GM21825 (cell line): ENCODE measurements around the gene NFATC3.

Experiments
- ATAC-seq: cut with Tn5 transposase; IDR thresholded peaks from one replicate; pipeline ENCODE4 v1.9.1; 2021; ENCODE audit warnings: mild to moderate bottlenecking, moderate library complexity; ENCODE audit not compliant: unreplicated experiment

Gene NFATC3

DNA sequence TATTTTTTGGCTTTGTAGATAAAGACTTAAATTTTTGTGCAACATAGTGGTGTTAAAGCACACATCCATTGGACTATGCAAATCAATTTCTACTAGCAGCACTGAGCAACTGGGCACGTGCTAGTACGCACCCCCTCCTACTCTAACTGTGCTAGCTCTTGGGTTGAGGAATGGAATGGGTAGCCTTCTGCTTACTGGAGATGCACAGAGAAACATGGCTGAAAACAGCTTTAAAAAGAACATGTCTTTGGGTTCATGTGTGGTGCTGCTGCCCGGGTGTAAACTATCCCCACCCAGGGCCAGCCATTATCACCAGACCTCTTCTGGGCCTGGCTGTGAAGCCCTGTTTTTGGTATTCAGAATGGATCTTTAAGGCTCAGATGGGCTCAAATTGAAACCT, 143.5 kb downstream of the NFATC3 start:
- ATAC-seq: no peak

DNA sequence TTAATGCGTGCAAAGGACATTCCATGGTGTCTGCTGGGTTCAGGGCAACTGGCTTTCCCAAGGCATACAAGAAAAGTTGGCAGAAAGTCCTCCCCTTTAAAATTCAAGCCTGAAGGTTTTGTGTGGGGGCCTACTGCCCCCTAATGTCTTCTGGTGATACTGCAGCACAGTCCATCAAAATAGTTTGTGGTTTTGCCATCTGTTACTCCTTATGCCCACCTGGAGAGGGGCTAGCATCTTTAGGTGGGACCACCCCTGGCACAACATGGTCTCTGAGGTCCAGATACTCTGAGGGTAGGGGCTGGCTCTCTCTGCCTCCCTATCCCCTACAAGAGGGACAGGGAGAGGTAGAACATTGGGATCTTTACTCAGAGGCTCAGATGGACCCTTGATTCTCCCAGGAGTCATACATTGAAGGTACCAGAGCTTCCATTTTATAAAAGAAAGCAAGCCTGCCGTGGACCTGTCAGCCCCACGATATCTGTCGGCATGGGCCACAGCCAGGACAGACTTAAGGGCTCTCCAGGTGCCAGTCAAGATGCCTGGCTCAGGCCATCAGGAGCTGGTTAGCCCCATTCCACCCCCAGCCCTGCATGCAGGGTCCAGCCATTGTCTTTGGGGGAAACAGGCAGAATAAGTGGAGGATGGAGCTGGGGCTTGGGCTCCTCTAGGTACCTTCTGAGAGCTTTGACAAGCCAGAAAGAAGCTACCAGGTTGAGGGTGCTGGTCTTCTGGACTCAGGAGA, 144.4 kb downstream of the NFATC3 start:
- no peak for ATAC-seq

GRCh38 chr16:68230176-68230571, 145.0 kb downstream of the NFATC3 start:
- no peak for ATAC-seq

- no peak for ATAC-seq
Measured at GRCh38 chr16:68230956-68231355, 145.8 kb downstream of the NFATC3 start.

DNA sequence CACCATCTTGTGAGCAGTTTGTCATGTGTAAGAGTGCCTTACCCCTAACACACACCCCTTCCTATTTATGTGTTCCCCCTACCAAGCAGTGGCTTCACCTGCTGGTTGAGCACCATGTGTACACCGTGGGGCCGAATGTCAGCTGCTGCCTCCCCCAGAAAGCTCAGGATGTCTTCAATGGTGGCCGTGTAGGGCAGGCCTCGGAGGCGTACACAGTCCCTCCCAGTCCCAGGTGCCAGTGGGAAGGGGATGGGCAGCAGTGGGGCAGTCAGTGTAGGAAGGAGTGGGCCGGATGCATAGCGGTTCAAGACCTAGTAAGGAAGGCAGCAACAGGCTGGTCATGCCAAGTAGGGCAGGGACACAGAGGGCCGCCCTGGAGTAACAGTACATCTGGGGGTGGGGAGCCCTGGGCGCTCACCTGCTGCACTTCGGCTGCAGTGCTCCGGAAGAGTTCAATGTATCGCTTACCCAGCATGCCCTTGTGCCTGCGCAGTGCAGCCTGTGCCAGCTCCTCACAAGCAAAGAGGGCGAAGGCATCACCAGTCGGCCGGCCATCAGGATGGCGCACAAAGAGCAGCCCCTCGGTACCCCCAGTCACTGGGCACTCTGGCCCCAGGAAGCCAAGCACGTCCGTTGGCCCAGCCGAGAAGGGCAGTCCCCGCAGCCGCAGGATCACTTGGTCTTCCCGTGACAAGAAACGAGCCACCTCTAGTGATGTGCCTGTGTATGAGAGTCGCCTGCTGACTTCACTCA, 146.4 kb downstream of the NFATC3 start:
- ATAC-seq: no peak

DNA sequence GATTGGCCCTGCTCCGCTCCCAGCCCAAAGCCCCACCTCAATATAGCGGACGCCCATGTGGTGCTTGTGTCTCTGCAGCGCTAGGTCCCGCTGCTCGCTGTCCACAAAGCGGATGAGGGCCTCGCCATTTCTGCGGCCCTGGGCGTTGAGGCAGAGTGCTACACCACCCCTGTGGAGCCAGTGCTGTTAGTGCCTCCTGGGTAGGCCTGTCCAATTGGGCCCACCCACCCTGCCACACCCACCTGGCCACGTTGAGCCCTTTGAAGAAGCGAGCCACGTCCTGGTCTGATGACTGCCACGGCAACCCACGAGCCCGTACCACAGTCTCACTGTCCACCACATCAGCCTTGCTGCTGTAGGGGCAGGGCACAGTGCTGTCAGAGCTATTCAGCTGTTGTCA, 147.2 kb downstream of the NFATC3 start:
- ATAC-seq: no peak

- ATAC-seq: no peak
Measured at GRCh38 chr16:68233085-68233834, 148.1 kb downstream of the NFATC3 start.

GRCh38 chr16:68233835-68234187, 148.6 kb downstream of the NFATC3 start:
- ATAC-seq: no peak

DNA sequence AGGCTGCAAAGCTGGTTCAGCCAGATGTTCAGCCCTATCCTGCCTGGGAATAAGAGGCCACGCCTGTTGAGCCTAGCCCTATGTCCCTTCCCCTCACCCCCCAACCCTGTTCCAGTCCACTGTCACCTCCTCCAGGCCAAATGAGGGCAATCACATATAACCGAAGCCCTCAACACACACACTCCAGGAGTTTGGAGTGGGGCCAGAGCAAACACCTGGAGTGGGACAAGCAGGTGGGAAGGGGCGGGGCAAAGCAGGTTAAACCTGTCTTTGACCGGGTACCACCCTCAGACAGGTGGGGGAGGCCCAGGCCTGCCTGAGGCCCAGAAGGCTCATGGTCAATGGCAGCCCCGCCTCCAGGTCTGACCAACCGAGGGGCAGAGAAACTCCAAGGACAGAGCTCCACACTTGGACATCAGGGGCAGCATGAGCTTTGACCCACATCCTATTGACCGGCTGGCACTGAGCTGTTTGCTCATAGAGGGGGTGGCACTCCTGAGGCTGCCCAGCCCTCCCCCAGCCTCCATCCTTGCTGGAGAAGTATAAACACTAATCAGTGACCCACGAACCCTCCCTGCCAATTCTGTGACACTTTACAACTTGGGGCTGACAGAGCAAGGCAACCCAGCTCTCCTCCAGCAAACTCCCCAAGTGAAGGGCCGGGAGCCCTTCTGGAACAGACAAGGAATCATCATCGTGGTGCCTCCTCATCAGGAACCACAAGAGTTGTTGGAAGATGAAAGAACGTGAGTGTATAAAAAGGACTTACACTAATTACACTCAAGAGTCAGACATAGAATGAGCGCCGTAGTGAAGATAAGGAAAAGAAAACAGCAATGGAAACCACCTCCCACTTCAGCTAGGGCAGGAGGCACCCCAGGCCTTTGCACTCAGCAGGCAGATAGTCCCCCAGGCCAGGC, 149.3 kb downstream of the NFATC3 start:
- ATAC-seq: no peak

DNA sequence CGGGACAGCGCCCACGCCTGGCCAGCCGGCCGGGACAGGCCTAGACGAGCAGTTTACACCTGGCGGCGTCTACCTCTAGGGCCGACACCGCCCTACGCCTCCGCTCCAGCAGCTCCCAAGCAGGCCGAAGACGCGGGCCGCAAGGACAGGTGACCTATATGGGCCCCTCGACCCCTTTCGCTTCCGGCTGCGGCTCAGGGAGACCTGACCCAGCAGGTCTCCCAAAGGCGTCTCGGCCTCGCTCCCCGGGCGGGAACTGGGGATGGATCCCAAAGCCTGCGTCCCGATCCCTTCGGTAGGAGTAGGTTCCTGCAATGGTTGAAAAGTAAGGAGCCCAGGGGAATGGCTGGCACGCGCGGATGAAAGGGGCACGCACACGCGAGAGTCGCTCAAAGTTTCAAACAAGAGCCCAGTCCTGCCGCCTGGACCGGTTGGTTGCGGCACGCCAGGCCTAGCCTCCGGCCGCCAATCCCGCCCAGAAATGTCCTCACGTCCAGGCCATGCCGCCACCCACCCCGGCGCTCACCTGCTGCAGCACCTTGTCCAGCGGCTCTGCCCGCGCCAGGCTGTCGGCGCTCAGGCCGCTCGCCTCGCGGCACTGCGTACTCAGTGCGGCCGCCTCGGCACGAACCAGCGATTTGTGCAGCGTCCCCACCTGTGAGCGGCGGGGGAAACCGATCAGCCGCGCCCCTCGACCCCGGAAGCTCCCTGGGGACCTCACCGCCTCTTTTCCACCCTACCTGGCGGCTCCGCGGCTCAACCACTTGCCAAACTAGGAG, 150.1 kb downstream of the NFATC3 start:
- ATAC-seq: no peak

GRCh38 chr16:68235887-68236136, 150.6 kb downstream of the NFATC3 start, which contains the start of gene ESRP2:
TSS of gene ESRP2 (minus strand) at chr16:68236127. CDS start at chr16:68236045, 82 bp downstream.
- ATAC-seq: no peak

- ATAC-seq: no peak
Measured at GRCh38 chr16:68236137-68236825, 151.1 kb downstream of the NFATC3 start.

GRCh38 chr16:68236826-68237242, 151.7 kb downstream of the NFATC3 start:
- ATAC-seq: no peak

DNA sequence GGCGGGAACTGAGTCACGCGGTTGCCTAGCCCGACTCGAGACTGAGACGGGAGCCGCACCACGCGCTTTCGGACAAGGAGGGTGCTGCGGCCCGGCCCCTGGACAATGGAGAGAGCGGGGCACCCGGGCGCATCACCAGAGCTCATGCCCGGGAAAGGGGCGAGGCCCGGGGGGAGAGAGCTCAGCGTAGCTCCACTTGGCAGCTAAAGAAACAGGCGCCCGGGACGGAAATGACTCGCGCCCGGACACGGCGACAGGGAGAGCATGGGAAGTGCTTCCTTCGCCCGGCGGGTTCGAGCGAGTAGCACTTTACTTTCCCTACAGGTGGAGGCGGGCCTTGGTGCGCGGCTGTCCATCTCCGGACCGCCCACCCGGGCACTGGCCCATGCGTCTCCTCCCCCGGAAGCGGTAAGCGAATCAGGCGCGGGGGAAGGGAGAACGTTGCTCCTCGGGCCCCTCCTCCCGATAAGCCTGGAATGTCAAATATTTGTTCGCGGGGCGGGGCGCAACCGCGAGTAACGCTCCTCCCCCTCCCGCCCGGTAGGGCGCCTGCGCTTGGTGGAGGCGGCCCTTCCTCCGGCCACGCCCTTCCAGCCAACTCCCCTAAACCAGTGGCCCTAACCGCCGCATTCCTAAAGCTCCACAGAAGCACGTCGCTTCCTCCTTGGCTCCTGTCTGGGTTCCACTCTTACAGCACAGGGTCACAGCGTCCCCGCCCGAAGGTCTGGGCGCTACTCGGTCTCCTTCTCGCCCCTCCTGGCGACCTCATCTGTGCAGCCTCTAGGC, 152.3 kb downstream of the NFATC3 start:
- peak; percentile 68 for ATAC-seq

DNA sequence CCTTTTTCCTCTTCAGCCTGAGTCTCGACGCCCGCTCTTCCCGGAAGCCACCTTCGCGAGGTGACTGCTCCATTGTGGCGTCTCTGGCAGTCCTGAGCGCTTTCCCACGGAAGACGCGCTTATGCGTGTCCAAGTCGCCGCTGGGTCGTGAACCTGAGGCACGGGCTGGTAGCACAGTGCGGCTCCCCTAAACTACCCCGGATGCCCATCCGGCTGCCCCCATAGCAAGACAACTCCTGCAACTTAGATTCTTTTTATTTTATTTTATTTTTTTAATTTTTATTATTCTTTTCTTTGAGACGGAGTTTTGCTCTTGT, 152.8 kb downstream of the NFATC3 start:
- ATAC-seq: no peak

GRCh38 chr16:68242085-68242484, 156.9 kb downstream of the NFATC3 start:
- ATAC-seq: no peak

GRCh38 chr16:68242926-68243858, 158.0 kb downstream of the NFATC3 start:
- ATAC-seq: no peak

DNA sequence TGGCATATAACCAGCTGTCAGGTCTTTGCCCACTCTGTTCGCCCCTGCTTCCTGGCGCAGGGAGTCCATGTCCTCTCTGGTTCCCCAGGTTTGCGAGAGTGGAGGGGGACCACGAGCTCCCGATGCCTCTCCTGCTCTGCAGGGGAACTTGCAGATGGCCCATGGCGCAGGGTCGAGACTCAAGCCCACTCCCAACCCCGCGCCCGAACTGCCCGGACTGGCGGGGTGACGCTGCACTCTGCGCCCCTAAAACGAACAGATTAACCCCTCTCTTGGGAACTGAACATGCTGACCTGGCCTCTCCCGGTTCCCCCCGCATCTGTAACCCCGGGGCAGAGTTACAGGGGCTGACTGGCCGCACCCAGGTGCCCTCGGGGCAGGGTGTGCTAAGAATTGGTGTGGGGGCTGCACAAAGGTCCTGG, 159.3 kb downstream of the NFATC3 start:
- peak; percentile 4 for ATAC-seq
